ENCODE results near the gene HSPBP1.

DNA sequence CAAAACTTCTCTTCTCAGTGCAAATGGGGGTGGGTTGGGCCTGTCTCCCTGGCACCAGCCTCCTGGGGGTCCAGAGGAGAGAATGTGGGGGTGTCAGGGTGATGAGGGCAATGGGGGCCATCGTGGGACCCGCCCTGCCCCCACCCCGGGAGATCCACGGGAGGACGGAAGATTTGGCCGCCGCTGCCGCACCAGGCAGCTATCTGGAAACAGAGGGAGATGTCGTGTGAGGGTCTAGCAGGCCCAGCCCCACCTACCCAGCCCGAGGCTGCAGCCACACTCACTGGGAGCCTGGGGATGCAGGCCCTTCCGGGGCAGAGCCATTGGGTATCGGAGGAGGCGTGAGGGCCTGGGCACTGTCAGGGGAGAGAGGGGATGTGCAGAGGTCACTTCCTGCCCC is 49.6 kb downstream of the HSPBP1 start:
- TF ChIP-seq, protein P1, sequence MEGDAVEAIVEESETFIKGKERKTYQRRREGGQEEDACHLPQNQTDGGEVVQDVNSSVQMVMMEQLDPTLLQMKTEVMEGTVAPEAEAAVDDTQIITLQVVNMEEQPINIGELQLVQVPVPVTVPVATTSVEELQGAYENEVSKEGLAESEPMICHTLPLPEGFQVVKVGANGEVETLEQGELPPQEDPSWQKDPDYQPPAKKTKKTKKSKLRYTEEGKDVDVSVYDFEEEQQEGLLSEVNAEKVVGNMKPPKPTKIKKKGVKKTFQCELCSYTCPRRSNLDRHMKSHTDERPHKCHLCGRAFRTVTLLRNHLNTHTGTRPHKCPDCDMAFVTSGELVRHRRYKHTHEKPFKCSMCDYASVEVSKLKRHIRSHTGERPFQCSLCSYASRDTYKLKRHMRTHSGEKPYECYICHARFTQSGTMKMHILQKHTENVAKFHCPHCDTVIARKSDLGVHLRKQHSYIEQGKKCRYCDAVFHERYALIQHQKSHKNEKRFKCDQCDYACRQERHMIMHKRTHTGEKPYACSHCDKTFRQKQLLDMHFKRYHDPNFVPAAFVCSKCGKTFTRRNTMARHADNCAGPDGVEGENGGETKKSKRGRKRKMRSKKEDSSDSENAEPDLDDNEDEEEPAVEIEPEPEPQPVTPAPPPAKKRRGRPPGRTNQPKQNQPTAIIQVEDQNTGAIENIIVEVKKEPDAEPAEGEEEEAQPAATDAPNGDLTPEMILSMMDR (IDR thresholded peaks at IDR 0.05) = no peak
- no peak for TF ChIP-seq EP300 (IDR thresholded peaks at IDR 0.05)
- no peak for TF ChIP-seq POLR2A (IDR thresholded peaks at IDR 0.05)
